GOT3 (cell line): ENCODE data around the gene TRIM75.
"Not testable (repeated sequence)": the region's sequence is repeated elsewhere in the genome, so short reads cannot be mapped to it uniquely, and the experiment has no call there.

Source experiments
- DNase-seq: peaks from one replicate; lab custom pipeline; 2025; ENCODE audit warnings: mixed read lengths; lab: John Stamatoyannopoulos, UW

TRIM75 gene

GRCh38 chr4:165077034-165077578, 23.4 kb downstream of the TRIM75 start:
- no peak for DNase-seq

- no peak for DNase-seq
These were observed 25.8 kb downstream of the TRIM75 start for GRCh38 chr4:165079476-165079875.

GRCh38 chr4:165084787-165085186, 31.1 kb downstream of the TRIM75 start:
- DNase-seq = not testable (repeated sequence)

- DNase-seq = no peak
These were observed 32.3 kb downstream of the TRIM75 start for GRCh38 chr4:165085946-165086345.

- no peak for DNase-seq
These were observed 34.7 kb downstream of the TRIM75 start for GRCh38 chr4:165088366-165088765.

GRCh38 chr4:165092187-165092586, 38.5 kb downstream of the TRIM75 start:
- DNase-seq = not testable (repeated sequence)

- no peak for DNase-seq
These were observed 41.2 kb downstream of the TRIM75 start for GRCh38 chr4:165094873-165095272.

- no peak for DNase-seq
These were observed 41.6 kb downstream of the TRIM75 start for GRCh38 chr4:165095291-165095690.

- no peak for DNase-seq
These were observed 43.1 kb downstream of the TRIM75 start for GRCh38 chr4:165096776-165097175.

- DNase-seq = no peak
These were observed 48.0 kb downstream of the TRIM75 start for GRCh38 chr4:165101641-165102040.

- no peak for DNase-seq
These were observed 52.9 kb downstream of the TRIM75 start for GRCh38 chr4:165106518-165106917.
